Astrocyte of the cerebellum (primary cell): ENCODE data around the gene HM13.
"Not testable (repeated sequence)": the region's sequence is repeated elsewhere in the genome, so short reads cannot be mapped to it uniquely, and the experiment has no call there.

Experiments used
- DNase-seq: peaks from one replicate; pipeline ENCODE4 v3.0.0-alpha.2; 2011; ENCODE audit warnings: low read depth
- H3K4me3 ChIP-seq: 2 replicates; pipeline ENCODE4 v1.5.1; 2011; ENCODE audit warnings: mild to moderate bottlenecking, low read depth, low read length, moderate library complexity
- in situ Hi-C: cut with HindIII; loops from 2 replicates; pipeline ENCODE4 v1.10.0; 2017; ENCODE audit warnings: low sequenced_read_pairs
- TF ChIP-seq, protein P1 (sequence below): IDR thresholded peaks from 2 replicates; pipeline ENCODE4 v1.5.1; 2012; ENCODE audit warnings: low read length, low read depth, moderate library complexity, mild to moderate bottlenecking; ENCODE audit errors: missing control alignments

The HM13 gene

DNA sequence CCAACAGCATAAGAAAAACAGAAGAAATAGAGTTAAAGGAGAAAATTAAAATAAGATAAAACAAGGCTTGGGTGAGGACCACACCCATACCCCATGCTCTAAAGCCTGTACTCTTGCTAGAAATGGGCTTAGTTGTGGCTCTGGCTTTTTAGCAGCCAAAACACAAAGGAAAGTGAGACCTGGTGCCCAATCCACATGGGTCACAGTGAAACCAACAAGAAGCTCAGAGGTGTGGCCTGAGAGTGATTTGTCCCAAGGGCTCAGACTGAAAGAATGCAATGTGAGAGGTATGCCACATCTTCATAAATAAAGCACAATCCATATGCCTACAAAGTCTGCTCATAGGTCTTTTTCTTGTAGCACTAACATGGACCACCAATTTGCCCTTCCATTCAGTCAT is 21.1 kb downstream of the HM13 start:
- TF ChIP-seq, protein P1, sequence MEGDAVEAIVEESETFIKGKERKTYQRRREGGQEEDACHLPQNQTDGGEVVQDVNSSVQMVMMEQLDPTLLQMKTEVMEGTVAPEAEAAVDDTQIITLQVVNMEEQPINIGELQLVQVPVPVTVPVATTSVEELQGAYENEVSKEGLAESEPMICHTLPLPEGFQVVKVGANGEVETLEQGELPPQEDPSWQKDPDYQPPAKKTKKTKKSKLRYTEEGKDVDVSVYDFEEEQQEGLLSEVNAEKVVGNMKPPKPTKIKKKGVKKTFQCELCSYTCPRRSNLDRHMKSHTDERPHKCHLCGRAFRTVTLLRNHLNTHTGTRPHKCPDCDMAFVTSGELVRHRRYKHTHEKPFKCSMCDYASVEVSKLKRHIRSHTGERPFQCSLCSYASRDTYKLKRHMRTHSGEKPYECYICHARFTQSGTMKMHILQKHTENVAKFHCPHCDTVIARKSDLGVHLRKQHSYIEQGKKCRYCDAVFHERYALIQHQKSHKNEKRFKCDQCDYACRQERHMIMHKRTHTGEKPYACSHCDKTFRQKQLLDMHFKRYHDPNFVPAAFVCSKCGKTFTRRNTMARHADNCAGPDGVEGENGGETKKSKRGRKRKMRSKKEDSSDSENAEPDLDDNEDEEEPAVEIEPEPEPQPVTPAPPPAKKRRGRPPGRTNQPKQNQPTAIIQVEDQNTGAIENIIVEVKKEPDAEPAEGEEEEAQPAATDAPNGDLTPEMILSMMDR, result no peak
- in situ Hi-C loops, result no loop called here
- DNase-seq, result no peak
- H3K4me3 ChIP-seq, result no peak overlapping the region

DNA sequence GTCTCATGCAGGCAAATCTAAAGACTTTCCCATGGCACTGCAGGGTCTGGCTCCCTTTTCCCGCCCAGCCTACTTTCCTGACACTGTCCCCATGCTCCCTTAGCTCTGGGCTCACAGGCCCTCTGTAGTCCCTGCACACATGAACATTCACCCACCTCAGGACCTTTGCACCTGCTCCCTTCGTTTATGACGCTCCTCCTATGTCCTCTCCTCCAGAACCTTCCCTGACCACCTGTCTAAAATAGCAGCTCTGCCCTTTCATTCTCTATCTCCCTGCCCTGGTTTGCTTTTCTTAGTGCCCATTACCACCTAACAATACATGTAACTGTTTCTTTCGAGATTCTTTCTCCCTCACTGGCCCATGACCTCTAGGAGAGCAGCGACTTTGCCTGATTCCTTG is 22.3 kb downstream of the HM13 start:
- no peak overlapping the region for H3K4me3 ChIP-seq
- TF ChIP-seq, protein P1, result no peak
- in situ Hi-C loops, result no loop called here
- DNase-seq, result no peak

DNA sequence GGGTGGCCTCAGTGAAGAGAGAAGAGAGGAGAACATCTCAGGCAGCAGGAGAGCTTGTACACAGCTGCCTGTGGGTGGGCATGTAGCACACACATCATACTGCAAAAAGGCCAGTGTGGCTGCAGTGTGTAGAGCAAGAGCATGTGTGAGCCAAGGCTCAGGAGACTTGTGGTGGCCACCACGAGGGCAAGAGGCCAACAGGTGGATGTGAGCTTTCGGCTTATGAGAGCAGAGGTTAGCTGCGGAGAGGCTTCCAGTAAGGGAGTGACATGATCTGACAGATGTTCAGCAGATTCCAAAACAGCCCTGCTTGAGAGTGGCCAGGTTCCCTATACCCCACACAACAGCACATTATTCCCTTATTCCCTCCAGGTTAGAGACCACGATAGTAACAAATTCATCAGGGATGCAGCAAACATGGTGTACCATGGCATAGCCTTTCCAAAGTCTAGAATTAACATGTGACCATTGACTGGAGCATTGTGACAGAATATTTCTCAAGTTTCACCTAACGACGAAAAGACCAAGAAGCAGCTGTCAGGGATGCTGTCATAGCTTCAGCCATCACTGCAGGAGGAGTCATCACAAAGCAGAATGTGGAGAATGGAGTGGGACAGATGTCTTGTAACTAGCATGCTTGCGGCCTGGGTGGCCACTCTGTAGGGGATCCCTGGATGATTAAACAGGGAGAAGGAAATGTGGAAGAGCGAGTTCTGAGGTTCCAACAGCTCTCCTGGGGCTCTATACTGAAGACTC is 23.1 kb downstream of the HM13 start:
- TF ChIP-seq, protein P1, result no peak
- in situ Hi-C loops, result no loop called here

DNA sequence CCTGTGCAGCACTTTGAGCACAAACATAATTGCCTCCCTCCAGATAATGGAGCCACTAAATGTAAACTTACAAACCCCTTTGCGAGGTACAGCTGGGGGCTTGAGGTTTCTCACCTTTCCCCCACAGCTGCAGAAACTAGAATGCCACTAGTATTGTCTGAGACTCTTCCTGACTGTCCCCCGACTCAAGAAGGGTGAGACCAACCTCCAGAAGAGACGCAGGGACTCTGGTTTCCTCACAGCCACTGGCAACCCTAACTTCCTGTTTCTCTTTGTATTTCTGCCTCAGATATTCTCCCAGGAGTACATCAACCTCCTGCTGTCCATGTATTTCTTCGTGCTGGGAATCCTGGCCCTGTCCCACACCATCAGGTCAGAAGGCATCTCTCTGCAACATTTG is 23.6 kb downstream of the HM13 start:
- TF ChIP-seq, protein P1, result no peak
- no peak overlapping the region for H3K4me3 ChIP-seq
- DNase-seq, result no peak
- in situ Hi-C loops, result no loop called here

More for the DNA sequence above, 23.1 kb downstream of the HM13 start:
- no peak overlapping the region for H3K4me3 ChIP-seq
- DNase-seq, result no peak

DNA sequence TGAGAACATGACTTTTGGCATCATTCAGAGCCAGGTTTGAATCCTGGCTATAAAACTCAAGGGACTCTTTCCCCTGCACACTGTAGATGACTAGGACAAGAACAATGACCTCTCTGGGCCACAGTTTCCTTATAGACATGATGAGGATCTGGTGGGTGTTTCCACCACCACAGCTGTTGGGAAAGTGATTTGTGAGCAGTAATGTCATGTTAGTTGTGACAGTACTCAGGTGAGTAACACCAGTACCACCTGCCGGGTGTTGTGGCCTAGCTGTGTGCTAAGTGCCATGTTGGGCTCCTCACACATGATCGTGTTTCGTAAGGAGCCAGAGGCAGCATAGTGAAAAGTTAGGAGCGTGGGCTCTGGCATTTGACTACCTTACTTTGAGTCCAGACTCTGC is 24.1 kb downstream of the HM13 start:
- no peak for DNase-seq
- no peak overlapping the region for H3K4me3 ChIP-seq
- in situ Hi-C loops, result no loop called here
- TF ChIP-seq, protein P1, result no peak

DNA sequence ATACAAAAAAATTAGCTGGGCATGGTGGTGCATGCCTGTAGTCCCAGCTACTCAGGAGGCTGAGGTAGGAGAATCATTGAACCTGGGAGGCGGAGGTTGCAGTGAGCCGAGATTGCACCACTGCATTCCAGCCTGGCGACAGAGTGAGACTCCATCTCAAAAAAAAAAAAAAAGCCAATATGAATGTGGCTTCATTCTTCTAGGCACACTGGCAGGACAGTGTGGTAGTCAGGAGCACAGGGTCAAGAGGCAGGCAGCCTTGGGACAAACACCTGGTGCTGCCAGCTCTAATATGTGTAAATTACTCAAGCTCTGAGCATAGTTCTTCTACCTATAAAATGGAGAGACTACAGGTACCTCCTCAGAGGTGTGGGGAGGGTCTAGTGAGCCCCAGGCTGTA is 25.4 kb downstream of the HM13 start:
- in situ Hi-C loops, H3K4me3 ChIP-seq, DNase-seq: not testable (repeated sequence)

DNA sequence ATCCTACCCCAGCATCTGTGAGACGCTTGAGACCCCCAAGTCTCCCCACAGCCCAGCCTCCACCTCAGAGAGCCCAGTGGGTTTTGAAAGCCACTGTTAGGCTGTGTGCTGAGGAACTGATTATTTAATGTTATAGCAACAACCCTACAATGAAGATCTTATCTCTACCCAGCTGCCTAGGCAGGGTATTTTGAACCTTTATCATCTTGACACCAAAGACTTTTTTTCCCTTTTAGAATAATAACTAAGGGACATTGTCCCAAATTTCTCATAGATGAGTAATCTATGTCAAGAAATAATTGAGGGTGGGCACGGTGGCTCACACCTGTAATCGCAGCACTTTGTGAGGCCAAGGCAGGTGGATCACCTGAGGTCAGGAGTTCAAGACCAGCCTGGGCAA is 26.2 kb downstream of the HM13 start:
- in situ Hi-C loops, result no loop called here
- H3K4me3 ChIP-seq, result no peak overlapping the region
- no peak for DNase-seq
- TF ChIP-seq, protein P1, result no peak
